GM18861 (cell line): ENCODE data around the gene TRIM14.
"Not testable (repeated sequence)": the region's sequence is repeated elsewhere in the genome, so short reads cannot be mapped to it uniquely, and the experiment has no call there.

Experiments used
- ATAC-seq: cut with Tn5 transposase; IDR thresholded peaks from one replicate; pipeline ENCODE4 v1.9.1; 2021; ENCODE audit not compliant: unreplicated experiment

Gene TRIM14

GRCh38 chr9:98085058-98085457 lies 34.0 kb downstream of the TRIM14 start:
- ATAC-seq: no peak

- no peak for ATAC-seq
Measured at GRCh38 chr9:98084396-98084795, 34.6 kb downstream of the TRIM14 start.

DNA sequence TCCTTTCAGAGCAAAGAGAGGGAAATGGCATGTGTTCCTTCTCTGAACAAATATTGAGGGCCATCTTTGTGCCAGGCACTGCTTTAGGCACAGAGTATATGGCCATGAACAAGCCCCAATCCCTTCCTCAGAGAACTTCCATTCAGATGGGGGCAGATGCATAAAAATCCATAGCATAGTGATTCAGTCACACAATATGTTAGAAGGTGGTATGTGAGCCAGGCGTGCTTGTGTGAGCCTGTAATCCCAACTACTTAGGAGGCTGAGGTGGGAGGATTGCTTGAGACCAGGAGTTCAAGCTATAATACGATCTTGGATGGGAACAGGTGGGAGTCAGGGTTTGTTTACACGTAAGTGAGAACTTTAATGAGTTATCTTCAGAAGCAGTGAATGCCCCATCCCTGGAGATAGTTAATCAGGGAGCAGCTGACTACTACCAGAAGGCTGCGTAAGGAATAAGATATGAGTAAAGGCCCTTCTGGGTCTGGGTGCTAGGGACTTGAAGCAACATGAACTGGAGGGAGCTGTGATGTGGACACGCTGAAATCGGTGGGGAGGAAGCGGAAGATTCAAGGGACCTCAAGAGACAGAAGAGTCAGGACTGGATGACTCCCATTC lies 35.3 kb downstream of the TRIM14 start:
- no peak for ATAC-seq

- ATAC-seq: no peak
Measured at GRCh38 chr9:98083061-98083501, 35.9 kb downstream of the TRIM14 start.

DNA sequence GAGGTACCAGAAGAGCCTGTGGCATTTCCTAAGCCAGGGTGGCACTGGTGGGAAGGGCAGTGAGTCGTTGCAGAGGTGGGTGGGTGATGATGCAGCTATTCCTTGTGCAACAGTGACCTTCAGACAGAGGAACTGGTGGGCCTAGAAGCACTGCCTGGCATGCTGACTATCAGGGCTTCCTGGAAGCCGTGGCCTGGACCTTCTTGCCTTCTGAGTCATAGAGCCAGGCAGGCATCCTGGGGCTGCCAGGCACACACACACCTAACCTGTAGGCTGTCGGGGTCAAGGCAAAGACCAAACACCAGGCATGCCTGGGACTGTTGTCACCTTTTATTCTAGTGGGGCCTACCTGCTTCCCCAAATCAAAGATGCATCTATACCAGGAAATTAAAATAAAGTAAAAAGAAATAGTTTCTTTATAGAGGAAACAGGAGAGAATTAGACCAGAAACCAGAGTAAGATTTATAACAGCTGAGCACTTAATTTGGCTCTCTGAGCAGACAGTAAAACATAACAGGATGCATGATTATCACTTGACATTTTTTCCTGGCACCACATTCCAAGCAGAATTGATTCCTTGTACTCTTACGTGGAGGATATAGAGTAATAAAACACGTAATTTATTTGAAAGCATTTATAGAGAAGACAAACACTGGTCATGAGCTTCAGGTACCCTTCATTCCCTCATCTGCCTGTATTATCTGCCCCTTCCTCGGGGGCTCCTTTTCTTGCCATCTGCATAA lies 37.4 kb downstream of the TRIM14 start:
- no peak for ATAC-seq

- ATAC-seq: no peak
Measured at GRCh38 chr9:98080780-98081179, 38.2 kb downstream of the TRIM14 start.

- ATAC-seq: no peak
Measured at GRCh38 chr9:98080326-98080725, 38.7 kb downstream of the TRIM14 start.

DNA sequence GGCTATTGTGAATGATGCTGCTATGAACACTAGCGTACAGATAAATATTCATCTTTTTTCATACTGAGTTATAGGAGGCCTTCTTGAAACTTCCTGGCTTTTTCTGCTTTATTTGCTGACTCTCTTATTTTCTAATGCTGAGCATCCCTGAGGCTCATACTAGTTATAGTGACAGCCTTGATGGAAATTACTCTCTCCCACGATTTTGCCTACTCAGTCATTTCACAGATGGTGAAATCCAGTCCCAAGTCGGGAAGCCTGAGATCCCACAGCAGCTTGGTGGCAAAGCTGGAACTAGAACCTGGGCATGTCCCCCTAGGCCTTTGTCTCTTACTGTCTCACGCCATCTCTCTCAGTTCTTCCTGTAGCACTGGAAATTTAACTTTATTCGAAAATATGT lies 40.1 kb downstream of the TRIM14 start:
- no peak for ATAC-seq

- not testable (repeated sequence) for ATAC-seq
Measured at GRCh38 chr9:98076514-98076890, 42.5 kb downstream of the TRIM14 start.

DNA sequence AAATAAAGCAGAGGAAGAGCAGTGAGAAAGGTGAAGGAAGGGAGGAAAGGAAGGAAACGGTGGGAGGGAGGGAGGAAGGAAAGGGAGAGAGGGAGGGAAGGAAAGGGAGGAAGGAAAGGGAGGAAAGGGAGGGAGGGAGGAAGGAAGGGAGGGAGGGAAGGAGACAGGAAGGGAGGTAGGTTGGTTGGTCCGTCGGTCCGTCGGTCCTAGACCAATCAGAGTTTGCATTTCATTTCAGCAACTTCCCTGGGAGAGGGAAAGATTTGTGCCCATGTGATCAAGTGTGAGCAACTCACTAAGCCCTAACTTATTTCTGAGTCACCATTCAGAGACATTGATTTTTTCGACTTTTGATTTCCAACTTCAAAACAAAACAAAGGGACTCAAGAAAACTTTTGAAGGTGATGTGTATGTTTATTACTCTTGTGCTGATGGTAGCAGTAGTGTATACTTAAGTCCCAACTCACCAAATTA lies 43.7 kb downstream of the TRIM14 start:
- no peak for ATAC-seq

GRCh38 chr9:98074115-98074990 lies 44.7 kb downstream of the TRIM14 start:
- ATAC-seq: no peak

- ATAC-seq: no peak
Measured at GRCh38 chr9:98071737-98072136, 47.3 kb downstream of the TRIM14 start.

DNA sequence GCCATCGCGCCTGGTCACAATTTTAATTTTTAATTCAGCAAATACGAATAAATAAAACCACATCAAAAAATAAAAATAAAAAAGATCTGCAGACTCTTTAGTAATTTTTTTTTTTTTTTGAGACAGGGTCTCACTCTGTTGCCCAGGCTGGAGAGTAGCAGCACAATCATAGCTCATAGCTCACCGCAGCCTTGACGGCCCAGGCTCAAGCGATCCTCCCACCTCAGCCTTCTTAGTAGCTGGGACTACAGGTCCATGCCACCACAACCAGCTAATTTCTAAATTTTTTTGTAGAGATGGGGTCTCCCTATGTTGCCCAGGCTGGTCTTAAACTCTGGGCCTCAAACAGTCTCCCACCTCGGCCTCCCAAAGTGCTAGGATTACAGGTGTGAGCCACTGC lies 48.3 kb downstream of the TRIM14 start:
- ATAC-seq: no peak

DNA sequence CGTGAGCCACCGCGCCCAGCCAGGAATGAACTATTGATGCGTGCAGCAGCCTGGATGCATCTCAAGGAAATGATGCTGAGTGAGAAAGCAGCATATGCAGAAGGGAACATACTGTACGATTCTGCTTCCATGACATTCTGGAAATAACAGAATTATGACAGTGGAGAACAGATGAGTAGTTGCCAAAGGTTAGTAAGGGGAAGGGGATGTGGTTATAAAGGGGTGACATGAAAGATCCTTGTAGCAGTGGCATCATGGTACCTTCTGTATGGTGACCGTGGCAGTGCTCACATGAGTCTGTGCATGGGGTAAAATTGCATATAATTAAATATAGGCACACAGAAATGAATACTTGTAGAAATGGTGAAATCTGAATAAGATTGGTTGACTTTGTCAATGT lies 49.5 kb downstream of the TRIM14 start:
- no peak for ATAC-seq

- ATAC-seq: no peak
Measured at GRCh38 chr9:98067184-98067583, 51.8 kb downstream of the TRIM14 start.

DNA sequence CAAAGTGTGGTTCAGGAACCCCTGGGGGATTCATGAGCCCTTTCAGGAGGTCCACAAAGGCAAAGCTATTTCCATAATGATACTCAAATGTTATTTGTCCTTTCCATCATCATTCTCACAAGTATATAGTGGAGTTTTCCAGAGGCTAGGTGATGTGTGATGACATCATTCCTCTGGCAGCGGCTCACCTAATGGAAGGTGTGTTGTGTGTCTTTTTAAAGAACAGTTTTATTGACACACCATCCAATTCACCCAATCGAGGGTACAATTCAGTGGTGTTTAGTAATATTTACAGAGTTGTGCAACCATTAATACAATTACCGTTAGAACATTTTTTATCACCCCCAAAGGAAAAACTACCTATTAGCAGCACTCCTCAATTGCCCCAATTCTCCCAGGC lies 52.8 kb downstream of the TRIM14 start:
- ATAC-seq: no peak

DNA sequence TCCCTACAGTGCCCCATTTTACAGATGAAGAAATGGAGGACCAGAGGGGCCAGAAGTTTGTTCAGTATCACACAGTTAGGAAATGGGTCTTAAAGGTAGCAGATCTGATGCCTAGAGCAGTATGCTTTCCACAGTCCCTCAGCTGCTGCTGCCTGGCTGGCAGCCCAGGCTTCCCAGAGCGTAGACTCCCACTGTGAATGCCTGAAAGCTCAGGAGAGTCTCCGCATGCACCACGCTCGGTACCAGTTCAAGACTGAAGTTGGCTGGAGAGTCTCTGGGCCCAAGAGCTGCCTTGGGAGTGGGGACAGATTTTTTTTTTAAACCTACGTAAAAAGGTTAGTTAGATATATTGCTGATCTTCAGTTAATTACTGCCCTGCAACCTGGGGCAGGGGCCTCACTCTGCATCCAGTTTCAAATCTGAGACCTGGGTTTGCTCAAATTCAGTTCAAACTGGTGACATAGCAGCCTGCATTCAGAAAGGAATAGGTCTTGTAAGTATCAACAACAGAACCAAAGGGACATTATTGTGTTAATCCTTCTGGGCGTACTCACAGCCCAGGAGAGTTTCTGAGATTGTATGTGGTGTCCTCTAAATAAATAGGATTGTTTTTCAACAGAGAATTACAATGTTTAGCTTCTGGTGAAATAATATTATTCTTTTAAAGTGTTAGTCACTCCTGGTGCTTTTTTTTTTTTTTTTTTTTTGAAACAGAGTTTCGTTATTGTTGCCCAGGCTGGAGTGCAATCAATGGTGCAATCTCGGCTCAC lies 54.2 kb downstream of the TRIM14 start:
- ATAC-seq: no peak

GRCh38 chr9:98062161-98062560 lies 56.9 kb downstream of the TRIM14 start:
- no peak for ATAC-seq

GRCh38 chr9:98057138-98057799 lies 61.8 kb downstream of the TRIM14 start:
- ATAC-seq: no peak
